22Rv1 (cell line): ENCODE measurements around the gene MOB3C.
A peak's percentile ranks its signal among the peaks of the same experiment; 100 is the strongest.

Experiments
- H3K27ac ChIP-seq: fragments of 450-650 bp; 2 replicates; pipeline ENCODE4 v1.5.1; 2017
- ZFX ChIP-seq: fragments of 450-650 bp; IDR thresholded peaks from 2 replicates; pipeline ENCODE4 v1.6.1; 2017; ENCODE audit warnings: antibody characterized with exemption, borderline replicate concordance
- TF ChIP-seq, protein P1 (sequence below): fragments of 450-650 bp; IDR thresholded peaks from 2 replicates; pipeline ENCODE4 v1.5.1; 2017; ENCODE audit warnings: mild to moderate bottlenecking

MOB3C gene

DNA sequence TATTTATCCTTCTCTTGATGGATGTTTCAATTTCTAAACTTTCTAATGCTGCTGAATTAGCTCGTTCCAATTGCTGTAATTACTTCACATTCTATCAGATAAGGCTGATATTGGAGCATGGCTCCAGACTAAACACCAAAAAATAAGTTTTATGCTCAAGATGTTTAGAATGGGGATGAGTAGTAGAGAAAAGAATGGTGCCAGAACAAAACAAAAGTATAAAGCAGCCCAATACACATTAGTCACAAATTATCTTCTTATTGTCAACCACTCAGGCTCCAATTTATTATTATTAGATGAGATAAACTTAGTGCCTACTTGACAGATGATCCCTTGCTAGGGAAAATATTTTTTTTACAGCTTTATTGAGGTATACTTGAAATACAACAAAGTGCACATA is 29.7 kb upstream of the MOB3C start:
- no peak for TF ChIP-seq ZFX
- TF ChIP-seq, protein P1, sequence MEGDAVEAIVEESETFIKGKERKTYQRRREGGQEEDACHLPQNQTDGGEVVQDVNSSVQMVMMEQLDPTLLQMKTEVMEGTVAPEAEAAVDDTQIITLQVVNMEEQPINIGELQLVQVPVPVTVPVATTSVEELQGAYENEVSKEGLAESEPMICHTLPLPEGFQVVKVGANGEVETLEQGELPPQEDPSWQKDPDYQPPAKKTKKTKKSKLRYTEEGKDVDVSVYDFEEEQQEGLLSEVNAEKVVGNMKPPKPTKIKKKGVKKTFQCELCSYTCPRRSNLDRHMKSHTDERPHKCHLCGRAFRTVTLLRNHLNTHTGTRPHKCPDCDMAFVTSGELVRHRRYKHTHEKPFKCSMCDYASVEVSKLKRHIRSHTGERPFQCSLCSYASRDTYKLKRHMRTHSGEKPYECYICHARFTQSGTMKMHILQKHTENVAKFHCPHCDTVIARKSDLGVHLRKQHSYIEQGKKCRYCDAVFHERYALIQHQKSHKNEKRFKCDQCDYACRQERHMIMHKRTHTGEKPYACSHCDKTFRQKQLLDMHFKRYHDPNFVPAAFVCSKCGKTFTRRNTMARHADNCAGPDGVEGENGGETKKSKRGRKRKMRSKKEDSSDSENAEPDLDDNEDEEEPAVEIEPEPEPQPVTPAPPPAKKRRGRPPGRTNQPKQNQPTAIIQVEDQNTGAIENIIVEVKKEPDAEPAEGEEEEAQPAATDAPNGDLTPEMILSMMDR = no peak

DNA sequence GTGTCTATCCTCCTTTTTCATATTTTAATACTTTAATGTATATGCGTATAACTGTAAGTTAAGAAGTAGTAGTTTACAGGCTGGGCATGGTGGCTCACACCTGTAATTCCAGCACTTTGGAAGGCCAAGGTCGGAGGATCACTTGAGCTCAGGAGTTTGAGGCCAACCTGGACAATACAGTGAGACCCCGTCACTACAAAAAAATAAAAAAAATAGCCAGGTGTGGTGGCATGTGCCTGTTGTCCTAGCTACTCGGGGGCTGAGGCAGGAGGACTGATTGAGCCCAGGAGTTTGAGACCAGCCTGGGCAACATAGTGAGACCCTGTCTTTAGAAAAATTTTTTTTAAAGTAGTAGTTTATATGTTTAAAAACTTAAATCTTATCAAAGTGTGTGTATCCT is 29.2 kb upstream of the MOB3C start:
- TF ChIP-seq ZFX = no peak
- TF ChIP-seq, protein P1 = no peak
- peak overlapping the region; percentile 94 for H3K27ac ChIP-seq

More for the DNA sequence above, 29.7 kb upstream of the MOB3C start:
- H3K27ac ChIP-seq = no peak overlapping the region

DNA sequence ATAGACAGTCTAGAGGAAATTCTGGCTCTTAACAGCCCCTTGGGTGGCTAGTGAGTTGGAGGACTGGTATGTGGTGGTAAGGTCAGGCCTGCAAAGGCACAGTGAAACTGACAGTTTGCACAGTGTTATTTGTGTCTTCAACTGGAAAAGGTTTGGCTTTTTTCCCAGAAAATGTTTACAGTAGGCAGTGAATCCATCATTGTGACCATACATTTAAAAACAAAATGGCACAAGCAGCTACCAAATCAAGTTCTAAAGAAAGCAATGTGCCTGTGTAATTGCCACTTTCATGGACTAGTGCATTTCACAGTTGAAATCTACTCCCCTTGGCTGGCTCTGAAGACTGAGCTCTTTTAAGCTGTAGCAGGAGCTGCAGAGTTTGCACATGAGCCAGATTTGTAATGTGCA is 26.8 kb upstream of the MOB3C start:
- TF ChIP-seq, protein P1 = no peak
- TF ChIP-seq ZFX = no peak
- H3K27ac ChIP-seq = peak overlapping the region; percentile 94

DNA sequence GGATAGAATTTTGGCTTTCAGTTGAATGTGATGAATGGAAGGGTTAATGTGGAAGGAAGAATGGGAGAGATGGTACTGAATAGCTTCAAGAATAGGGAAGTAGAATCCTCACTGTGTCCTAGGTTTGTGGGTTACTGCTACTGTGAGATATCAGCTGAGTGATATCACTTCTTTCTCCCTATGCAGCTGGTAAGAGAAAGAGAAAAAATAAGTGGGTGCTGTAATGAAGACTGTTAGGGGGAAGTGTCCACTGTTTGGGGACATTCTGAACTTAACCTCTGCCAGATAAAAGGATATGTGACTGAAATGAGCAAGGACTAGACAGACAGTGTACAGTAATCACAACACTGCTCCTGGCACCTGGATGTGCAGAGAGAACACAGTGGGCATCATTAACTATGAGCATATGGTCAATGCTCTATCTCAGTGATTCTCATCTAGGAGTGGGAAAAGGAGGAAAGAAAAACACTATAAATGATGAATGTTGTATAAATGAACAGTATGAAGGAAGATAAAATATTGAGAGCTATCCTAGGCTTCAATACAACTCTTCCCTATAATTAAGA is 25.6 kb upstream of the MOB3C start:
- TF ChIP-seq ZFX = no peak
- TF ChIP-seq, protein P1 = no peak
- peak overlapping the region; percentile 94 for H3K27ac ChIP-seq

DNA sequence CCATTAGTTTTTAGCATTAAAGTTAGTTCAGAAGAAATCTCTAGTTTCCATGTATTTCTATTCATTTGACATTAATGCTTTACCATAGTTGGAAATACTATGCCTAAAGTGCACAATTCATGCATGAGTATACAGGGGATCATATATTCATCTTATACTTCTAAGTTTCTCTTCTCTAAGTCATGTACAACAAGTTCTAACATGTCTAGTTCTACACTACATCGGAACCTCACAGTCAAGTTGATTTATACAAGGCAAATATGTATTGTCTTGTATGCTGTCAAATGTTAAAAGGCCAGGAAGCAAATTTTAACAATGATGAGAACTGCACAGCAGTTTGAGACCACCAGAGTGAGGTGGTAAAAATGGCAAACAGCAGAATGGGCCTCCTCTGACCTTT is 22.9 kb upstream of the MOB3C start:
- no peak for TF ChIP-seq ZFX
- TF ChIP-seq, protein P1 = no peak
- peak overlapping the region; percentile 94 for H3K27ac ChIP-seq

DNA sequence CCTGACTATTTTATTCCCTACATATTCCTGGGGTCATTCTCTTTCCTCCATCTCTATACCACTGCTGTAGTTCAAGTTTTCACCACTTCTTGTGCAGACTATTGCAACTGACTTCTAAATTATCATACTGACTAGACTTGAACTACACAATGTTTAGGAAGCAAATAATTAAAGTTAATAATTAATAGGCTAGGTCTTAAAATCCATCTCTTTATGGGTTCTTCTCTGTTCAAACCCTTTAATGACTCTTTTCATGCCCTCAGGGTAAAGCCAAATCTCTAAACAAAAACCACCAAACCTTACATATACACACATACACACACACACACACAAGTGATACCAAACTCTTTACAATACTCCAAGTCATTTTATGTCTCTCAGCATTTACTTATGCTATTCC is 22.3 kb upstream of the MOB3C start:
- no peak for TF ChIP-seq ZFX
- TF ChIP-seq, protein P1 = no peak

DNA sequence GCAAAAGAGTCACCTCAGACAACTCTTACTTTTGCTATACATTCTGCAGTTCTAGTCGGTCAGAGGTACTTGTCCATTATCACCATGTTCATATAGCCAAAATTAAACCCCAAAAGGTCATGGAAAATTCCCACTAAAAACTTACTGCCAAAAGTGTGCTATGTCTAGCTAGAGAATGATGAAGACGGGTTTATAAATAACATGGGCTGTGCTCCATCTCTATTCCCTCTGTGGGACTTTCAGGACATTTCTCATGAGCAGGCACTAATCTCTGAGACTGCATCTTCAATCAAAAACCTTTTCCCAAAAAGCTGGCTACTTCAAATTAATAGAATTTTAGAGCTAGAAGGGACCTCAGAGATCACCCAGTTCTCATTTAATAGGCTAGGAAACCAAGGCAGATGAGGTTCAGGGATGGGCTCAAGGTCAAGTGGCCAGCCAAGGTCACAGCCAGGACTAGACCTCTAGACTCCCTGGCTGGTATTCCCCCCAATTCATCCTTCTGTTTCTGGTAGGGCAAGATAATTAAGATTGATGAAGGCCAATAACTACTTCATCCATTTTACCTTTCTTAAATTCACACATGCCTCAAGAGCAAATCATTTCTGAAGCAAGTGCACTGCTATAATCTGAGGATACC is 21.0 kb upstream of the MOB3C start:
- H3K27ac ChIP-seq = peak overlapping the region; percentile 94
- TF ChIP-seq, protein P1 = no peak
- TF ChIP-seq ZFX = no peak

More for the DNA sequence above, 22.3 kb upstream of the MOB3C start:
- H3K27ac ChIP-seq = peak overlapping the region; percentile 94
